Measurements from ENCODE around the gene PTPRD.

The PTPRD gene

DNA sequence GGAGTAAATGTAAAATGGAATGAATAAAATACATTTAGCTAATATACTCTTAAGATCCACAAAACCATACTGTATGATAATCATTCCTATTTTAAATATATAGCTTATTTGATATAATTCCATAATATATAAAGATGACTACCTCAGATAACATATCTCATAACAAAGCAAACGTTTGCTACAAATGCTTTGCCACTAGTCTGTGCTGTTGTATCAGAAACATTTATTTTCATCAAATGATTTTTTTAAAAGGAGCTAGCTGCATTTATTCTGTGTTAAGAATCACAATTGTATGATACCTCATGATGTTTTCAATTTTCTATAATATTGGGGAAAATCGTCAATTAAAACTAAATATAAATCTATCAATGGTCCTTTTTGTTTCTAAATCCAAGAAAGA lies 567.2 kb downstream of the PTPRD start:
- no peak for DNase-seq

DNA sequence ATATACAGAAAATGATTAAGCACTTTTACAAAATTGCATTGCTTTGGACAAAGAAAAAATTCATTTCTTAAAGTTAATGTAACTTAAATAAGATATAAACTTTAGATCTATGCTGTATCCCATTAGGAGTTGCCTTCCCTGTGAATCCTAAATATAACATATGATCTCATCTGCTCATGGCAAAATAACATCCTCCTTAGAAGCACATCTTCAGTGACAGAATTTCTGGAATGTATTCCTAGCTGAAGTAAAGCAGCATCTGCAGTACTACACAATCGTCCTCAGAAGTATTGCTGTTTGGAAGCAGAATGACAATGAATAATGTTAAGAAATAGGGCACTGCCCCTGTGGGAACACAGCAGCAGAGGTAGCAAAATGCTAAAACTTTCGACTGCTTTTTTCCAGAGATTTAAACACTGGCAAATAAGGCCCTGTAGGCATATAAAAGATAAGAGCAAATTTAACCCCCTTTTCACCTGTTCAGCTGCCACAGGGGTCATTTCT lies 571.0 kb downstream of the PTPRD start:
- DNase-seq = no peak

DNA sequence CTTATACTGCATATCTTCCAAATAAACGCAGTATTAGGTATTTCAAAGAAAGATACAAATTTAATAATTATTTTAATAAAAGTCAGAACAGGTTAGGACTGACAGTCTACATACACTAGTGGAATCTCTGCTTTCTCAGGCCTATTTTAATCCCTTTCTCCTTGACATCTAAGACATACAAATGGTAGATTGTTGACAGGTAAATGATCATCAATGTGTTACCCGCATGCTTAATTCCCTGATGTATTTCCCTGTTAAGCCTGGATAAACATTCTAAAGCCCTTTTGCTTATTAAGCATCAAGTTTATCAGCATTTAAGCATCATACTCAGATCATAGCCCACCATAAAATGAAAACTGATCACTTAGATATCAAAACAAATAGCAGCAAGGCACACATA lies 576.7 kb downstream of the PTPRD start:
- no peak for DNase-seq

DNA sequence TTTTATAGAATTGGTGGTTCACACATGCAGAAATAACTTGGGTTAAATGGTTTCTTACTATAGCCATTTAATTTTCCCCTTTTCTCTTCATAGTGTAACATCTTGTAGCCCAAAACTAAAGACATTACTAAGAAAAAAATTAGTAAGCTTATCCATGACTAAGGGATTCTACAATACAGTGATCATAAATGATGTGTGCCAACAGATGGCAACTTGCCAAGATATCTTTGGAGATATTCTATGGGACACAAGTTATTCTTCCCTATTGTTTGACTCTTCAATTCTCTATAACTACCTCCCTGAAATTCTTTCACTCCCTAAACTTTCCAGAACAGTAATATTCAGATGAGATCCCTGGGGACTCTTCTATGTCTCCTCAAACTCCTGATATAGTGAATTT lies 580.6 kb downstream of the PTPRD start:
- no peak for DNase-seq

DNA sequence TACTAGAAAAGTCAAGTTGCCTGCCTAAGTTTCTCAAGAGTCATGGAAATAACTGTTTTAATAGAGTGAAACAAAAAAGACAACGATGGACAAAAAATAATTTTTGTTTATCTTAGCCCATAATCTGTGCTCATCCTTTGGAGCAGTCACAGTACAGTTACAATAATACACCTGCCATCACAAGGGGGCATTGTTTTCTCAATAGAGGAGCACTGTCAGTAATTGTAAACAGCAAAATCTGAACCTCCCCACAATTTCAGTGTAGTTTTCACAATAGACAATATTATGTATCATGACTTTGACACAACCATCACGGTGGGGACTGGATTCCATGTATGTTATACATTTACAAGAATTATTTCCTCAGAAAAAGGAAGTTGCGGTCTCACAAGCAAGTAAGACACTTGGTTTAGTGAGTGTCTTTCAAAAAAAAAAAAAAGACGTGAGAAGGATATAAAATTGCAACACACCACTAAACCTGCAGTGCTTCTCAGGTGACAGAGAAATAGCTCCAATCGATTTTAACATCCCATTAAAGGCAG lies 586.3 kb downstream of the PTPRD start:
- DNase-seq = no peak

DNA sequence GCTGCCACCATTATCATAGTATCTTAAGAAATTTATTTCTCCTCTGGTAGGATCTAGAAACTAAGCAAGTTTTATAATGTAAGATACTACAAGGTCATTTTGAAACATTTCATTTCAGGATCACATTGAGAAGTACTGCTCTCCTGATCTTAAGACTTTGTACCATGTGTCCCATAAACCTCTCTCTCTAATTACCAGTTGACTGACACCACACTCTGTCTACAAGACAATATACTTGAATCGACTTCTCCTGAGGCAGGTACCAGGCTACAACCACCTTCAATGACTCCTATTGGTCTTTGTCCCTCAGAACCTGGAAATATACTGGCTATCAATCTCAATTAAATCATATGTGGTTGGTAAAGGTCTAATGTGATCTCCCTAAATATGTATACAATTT lies 597.0 kb downstream of the PTPRD start:
- no peak for DNase-seq

DNA sequence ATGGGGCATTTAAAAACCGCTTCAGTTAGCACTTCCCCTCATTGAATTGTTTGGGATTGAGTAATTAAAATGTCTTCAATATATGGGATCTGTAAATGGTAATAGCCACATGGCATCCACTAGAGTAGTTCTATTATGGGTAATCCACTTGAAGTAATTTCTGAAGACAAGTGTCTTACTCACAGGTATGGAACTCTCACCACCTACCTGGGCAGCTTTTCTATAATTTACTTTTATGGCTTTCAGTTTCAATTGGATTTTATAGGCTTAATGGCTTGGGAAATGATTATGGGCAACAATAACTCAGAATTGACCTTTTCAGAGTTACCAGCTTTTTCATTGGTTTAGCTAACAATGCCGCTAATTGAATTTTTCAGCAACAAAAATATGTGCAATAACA lies 597.9 kb downstream of the PTPRD start:
- no peak for DNase-seq

DNA sequence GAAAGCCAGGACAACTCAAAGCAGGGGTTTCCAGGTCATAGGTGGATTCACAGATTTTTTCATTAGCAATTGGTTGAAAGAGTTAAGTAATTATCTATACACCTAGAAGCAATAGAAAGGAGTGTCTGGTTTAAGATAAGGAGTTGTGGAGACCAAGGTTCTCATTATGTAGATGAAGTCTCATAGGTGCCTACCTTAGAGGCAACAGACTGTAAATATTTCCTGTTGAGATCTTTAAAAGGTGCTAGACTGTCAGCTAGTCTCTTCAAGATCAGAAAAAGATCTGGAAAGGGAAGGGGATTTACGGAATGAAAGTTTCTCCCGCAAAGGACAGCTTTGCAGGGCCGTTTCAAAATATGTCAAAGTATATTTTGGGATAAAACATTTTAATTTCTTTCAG lies 603.4 kb downstream of the PTPRD start:
- DNase-seq = no peak

DNA sequence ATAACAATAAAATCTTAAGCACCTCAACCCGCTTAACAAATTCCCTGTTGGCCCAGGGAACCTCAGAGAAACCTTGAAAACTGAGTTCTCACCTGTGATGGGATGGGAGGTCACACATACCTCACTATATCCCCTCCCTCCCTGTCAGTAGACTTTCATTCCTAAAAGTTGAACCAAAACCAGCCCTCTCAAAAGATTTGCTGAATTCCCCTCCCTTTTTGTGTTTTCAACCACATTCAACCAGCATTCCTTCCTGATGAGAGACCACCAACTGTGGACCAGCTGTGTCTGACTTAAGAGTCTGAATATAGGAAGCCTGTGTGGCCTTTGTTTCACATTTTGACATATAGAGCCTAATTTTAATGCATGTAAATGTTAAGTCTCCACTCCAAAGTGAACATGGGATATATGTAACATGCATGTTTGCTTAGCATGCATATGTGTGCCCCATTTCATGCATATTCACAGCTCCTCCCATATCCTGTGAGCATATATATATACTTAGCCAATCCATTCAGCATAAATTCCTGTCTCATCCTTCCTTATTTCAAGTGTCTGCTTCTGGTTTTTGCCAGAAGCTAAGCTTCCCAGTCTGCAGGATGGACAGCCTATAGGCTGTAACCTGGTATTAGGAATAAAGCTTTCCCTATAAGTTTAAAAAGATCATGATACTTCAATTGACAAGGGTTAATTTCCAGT lies 604.6 kb downstream of the PTPRD start:
- no peak for DNase-seq

DNA sequence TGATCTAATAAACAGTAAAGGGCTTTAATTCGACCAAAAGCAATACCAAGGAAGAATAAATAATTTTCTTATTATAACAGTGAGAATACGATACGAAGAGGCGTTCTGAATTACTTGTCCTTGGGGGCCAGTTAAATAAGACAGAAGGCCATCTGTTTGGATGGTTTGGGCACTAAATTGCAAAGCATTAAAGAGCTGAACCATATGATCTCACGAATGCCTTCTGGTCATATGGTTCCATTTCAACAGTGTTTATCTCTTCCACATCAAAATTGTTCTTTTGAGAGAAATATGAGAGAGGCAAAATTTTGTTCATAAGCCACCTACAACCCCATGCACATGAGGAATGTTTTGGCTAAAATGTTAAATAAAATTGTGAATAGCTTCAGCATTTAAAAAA lies 605.4 kb downstream of the PTPRD start:
- DNase-seq = no peak

DNA sequence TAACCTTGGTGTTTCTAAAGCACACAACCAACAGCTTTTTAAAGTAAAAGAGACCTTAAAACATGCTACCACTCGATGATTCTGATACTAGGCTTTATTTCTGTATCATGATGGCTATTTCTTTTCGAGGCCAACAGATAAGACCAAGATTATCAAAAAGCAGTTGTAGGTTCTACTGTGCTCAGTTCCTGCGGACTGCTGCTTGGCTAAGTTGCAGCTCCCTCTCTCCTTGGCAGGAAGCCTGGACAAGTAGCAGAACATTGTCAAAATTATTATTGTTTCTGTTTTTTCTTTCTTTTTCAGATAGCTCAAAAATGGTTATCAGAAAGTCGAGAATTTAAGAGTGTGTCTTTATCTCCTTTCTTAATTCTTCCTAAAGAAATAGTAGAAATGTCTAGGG lies 607.6 kb downstream of the PTPRD start:
- no peak for DNase-seq

DNA sequence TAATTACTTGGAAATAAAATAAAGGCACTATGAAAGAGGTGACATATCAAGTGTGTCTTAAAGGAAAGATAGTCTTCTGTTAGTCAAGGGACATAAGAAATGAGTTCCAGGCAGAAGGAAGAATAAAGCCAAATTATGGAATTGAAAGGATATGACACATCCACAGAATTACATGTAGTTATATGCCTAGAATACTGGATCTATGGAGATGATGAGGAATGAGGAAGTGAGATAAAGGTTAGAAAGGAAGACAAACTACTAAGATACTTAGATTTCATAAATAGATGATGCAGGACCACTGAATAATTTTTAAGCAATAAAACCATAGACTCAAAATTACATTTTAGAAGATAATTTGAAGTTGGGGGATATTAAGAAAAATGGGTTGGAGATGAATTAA lies 609.8 kb downstream of the PTPRD start:
- no peak for DNase-seq

DNA sequence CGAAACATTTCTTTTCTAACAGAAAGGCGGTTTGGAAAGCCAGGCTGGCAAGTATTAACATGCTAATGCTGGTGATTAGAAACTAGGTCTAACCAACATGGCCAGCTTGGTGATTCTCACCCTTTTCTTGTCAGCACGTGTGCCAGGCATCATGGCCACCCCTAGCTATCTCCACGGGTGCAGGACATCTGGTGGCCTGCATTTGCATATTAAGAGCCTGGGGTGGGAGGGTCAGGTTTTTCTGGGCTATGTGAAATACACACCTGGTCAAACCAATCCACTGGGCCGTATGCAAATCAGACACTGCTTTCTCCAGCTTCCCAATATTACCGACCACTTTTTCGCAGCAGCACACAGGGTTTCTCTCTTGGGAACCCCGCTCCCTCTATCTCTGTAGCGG lies 612.1 kb downstream of the PTPRD start:
- no peak for DNase-seq

DNA sequence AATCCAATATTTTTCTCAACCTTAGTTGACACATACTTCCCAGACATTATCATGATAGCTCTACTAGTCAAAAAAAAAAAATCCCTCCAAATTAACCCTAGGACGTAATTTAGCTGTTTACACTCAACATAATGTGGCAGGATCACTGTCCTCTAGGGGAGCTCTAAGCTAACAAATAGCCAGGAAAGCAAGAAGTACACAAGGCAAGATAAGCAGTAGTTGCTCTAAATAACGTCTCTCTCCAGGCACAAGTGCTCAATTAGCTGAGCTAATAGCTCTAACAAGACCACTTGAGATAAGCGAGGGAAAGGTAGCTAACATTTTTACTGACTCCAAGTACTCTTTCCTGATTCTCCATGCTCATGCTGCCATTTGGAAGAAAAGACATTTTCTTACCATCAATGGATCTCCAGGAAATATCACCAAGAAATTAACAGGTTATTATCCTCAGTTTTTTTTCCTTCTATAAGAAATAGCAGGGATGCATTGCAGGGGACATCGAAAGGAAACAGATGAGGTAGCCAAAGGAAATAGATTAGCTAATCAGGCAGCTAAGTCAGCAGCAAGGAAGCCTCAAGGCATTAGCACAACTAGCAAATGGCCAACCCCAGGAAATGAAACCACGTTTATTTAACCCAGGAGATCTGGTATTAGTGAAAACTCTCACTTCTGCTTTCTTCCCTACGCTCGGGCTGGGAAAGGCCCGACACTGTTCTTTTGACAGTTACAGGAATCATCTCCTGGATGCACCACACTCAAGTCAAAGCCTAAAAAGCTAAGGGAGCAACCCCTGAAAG lies 614.1 kb downstream of the PTPRD start:
- no peak for DNase-seq

DNA sequence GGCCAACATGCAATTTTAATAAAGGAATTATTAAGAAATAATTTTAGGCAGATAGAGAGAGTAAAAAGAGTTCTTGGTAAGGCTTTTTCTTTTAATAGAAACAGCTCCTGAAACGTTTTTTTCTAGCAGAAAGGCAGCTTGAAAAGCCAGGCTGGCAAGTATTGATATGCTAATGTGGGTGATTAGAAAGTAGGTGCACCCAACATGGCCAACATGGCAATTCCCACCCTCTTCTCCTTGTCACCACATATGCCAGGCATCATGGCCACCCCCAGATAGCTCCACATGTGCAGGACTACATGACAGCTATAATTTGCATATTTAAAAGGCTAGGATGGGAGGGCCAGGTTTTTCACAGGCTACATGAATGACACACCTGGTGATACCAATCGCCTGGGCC lies 615.2 kb downstream of the PTPRD start:
- no peak for DNase-seq

DNA sequence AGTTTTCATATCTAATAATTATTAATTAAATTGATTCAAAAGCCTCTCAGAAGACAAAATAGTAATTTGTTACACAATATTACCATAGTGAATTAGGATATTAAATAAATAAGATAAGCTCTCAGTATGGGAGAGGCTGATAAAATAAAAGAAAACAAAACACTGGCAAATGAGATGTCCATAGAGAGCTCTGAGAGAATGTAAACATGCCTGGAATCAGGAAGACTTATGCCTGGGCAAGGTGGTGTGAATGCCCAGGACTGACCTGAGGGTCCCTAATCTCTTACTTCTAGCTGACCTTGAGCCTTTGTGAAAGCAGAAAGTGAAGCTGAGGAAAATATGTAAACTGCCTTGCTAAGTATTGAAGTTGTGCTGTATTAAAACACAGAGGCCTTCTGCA lies 616.5 kb downstream of the PTPRD start:
- no peak for DNase-seq

DNA sequence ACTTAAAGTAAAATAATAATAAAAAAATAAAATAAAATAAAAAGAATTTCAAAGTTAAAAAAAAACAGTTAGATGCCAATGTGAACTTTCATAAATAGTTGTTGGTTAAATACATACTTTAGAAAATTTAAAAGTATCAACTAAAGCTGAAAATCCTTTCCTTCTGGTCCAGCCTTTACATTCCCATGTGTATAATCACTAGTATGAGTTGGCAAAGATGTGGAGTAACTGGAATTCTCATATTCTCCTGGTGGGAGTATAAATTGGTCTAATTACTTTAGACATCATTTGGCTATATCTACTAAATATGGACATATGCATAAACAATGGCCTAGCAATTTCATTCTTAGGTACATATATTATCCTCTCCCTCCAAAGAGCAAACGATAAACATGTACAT lies 619.9 kb downstream of the PTPRD start:
- no peak for DNase-seq

DNA sequence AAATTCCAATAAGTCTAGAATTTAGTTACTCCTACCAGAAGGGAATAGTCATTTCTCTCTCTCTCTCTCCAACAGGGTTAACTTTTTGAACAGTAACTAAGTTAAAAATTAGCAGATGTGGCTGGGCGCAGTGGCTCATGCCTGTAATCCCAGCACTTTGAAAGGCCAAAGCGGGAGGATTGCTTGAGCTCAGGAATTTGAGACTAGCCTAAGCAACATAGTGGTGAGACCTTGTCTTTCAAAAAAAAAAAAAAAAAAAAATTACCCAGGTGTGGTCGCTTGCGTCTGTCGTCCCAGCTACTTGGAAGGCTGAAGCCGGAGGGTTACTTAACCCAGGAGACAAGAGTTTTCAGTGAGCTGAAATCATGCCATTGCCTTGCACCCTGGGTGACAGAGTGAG lies 639.7 kb downstream of the PTPRD start:
- no peak for DNase-seq

DNA sequence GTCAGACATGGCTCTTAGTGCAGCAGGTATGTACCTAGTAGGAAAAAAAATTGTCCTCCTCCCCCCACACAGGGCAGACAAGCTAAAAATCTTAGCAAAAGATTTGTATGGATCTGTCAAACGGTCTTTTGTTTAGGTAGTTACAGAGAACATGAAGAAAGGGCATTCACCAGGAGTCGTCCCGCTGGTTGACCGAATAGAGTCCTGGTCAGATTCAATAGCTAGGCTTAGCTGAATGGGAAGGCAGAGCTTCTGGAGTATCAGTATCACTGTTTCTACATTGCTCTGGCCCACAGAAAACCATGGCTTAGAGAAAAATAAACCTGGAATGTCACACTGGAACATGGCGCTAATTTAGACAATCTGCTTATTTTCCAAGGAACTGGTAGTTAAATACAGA lies 642.3 kb downstream of the PTPRD start:
- no peak for DNase-seq

DNA sequence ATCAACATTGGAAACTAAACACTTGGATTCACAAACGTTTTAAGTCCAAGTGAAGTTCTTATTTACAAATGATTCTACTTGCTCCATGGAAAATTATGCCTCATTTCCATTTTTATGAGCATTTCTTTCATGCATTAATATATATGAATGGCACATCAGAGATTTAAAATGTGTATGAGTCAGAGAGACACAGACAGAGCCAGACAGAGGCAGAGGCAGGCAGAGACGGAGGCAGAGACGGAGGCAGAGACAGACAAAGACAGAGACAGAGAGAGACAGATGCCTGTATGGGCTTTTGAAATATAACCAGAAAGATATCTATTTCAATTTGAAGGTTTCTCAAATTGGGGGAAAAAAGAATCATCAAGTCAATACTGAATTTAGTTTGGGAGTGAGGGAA lies 649.0 kb downstream of the PTPRD start:
- DNase-seq = no peak

DNA sequence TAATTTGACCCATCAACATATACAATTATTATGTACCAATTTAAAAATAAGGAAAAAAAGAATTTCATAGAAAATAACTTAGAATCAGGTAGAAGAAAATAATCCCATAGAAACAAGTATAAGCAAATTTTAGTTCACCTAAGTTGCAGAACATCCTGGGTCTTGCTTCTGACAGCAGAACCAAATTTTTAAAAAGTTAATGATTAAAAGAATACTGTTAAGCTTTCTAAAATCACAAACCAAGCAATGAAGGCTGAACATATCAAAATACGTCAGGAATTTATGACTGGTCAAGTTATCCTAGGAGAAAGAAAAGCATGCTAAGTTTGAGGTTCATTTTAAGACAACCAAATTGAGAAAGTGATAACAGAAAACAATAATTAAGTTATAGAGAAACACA lies 650.9 kb downstream of the PTPRD start:
- DNase-seq = no peak

DNA sequence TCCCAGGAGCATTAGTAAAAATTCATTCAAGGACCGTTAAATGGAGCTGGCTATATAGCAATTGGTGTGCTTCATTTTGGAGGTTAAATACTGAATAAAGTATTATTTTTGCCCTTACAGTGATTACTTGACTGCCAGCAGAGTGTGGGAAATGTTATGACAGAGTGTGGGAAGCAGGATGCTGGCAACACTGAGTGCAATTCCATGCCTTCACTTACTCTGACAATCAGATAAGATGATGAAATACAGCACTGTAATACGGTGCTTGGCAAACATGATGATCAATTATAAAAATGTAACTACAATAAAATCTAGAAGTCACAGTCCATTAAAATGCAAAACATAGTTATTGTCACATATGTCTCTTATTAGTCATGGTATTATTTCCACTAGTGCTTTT lies 651.3 kb downstream of the PTPRD start:
- no peak for DNase-seq

DNA sequence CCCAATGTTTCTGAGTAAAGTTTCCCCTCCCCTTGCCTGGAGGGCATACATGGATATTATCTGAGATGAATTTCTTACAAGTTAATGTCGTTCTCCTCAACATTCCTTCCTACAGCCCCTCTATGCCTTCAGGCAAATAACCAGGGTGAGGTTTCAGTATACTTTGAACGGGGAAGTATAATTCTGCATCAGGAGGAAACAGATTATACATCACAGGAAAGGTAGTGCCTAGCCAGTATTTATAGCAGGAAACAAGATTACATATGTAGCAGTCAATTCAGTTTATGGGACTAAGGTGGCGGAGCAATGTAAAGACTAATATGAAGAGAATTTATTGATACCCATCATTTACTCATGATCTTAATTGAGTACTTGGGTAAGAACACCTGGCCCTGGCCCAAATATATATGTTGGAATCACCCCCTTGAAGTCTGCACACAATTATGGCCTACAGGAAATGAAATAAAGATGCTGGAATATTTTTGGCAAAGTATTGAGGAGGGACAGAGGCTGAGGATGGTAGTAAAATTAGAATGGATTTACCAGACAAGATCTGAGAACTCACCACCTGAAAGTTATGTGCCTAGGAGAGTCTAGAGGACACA lies 661.1 kb downstream of the PTPRD start:
- DNase-seq = no peak

DNA sequence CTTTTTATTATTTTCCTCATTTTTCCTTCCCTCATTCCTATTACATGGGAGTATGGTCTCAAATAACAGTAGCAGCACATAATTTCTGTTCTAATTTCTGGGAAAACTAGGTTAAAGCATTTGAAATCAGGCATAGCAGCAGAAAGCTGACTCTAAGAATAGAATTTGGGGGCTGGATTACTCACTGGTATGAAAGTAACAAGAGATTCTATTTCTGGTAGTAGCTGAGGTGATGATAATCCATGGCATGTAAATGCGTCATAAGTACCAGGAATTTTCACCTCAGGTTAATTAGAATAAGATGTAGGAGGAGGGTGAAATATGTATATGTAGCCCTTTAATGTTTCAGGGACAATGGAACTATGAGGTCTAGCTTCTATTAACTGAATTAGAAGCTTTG lies 662.0 kb downstream of the PTPRD start:
- no peak for DNase-seq

All from activated naive CD4-positive, alpha-beta T cell treated with anti-CD3 and anti-CD28 coated beads, Interleukin-2, amount 50 U/mL, for 16 hours (primary cell).